ENCODE measurements around the gene AFG1L. TPM values are rescaled to one million over a fixed set of nuclear protein-coding genes. Genes with fewer than 3 reads are reported as not detected.

AFG1L gene
- total and polyA plus RNA-seq, 2 experiments from 2014 or later, result 9.4 to 9.7 TPM

- DNase-seq (ENCODE audit: low spot score), result no peak
- H3K36me3 ChIP-seq (replicated peaks; ENCODE audit: insufficient read depth, low read depth), result no peaks in the 10 kb centered on the region
- peaks cover 32% of the 10 kb centered on the region for H3K4me1 ChIP-seq (ENCODE audit: insufficient read depth)
- peaks cover 82% of the 10 kb centered on the region for H4K20me1 ChIP-seq (ENCODE audit: insufficient read depth, poor library complexity, severe bottlenecking)
- H3K4me2 ChIP-seq, result peak overlapping the region; percentile 13
- no peaks in the 10 kb centered on the region for H3K9me2 ChIP-seq (replicated peaks; ENCODE audit: insufficient read depth)
- WGBS (ENCODE audit: low lambda C conversion rate, missing lambda C conversion rate), result 46% methylated on average over 4 of the region's 4 CpGs
- peaks cover 100% of the 10 kb centered on the region for H3K79me2 ChIP-seq
- H2AFZ ChIP-seq, result no peak overlapping the region
- no peaks in the 10 kb centered on the region for H3K27me3 ChIP-seq
- no peaks in the 10 kb centered on the region for H3K9me3 ChIP-seq (ENCODE audit: low read depth)
- TF ChIP-seq EZH2 (IDR thresholded peaks at IDR 0.05; ENCODE audit: borderline replicate concordance), result no peak
- no peak for TF ChIP-seq CTCF (IDR thresholded peaks at IDR 0.05; ENCODE audit: poor library complexity)
- no peak for TF ChIP-seq EZH2phosphoT487 (IDR thresholded peaks at IDR 0.05; ENCODE audit: low read depth, severe bottlenecking, unreplicated experiment)
- H3K27ac ChIP-seq, result no peak overlapping the region
- no peak overlapping the region for H3K4me3 ChIP-seq
Measured at GRCh38 chr6:108574457-108575141, 279.7 kb downstream of the AFG1L start.

Small RNAs within 50 kb of the gene (small RNA-seq; reads per million reads assigned to genes)
- not detected for gene AL356121.1
- gene AL391646.1, result not detected
- not detected for gene RNA5SP212
- gene RNU6-1144P, result not detected
- gene RNU6-770P, result not detected
- gene Z98742.2, result not detected

Other genes starting within 250 kb of the AFG1L start
- gene OSTM1, start 220.3 kb upstream of the AFG1L start, total RNA-seq, result 25.3 and 26.1 TPM in 2 replicates
- gene OSTM1, start 220.3 kb upstream of the AFG1L start, polyA plus RNA-seq, result 19.1 and 24.1 TPM in 2 replicates
- not detected in 2 replicates for gene NR2E1, start 129.0 kb upstream of the AFG1L start, total RNA-seq
- not detected in 2 replicates for gene NR2E1, start 129.0 kb upstream of the AFG1L start, polyA plus RNA-seq
- gene SNX3, start 34.0 kb upstream of the AFG1L start, total RNA-seq, result 291 and 320 TPM in 2 replicates
- 298 and 359 TPM in 2 replicates for gene SNX3, start 34.0 kb upstream of the AFG1L start, polyA plus RNA-seq